ENCODE measurements around the gene PLOD1.

DNA sequence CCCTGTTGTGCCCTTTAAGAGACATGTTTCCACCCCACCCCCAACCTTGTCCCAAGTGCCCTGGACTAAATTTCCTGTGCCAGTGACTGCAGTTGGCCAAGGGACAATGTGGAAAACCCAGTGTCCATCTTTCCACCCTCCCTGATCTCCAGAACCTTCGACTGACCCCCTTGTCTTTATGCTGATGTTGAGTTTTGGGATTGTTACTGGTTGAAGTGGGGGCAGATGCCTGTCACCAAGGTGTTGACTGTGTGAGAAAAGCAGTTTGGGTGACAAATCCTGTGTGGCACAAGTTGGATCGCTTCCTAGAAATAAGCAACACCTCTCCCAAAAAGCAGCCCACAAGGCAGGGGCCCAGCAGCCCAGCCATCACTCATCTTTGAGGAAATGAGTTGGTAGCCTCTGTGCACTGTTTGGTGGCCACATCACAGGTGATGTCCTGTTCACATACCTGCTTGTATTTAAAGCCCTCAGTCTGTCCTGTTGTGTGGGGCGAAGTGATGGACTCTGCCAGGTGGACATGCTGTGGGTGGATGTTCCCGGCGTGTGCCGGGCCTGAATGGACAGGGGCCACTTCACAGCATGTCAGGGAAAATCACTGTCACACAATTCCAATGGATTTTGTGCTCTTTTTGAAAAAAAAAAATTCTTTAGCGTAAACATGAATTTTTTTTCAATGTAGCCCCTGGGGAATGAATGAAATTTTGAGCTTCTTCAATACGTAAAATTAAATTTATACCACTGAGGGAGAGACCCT, 78.2 kb downstream of the PLOD1 start:
- TF ChIP-seq, protein P1, sequence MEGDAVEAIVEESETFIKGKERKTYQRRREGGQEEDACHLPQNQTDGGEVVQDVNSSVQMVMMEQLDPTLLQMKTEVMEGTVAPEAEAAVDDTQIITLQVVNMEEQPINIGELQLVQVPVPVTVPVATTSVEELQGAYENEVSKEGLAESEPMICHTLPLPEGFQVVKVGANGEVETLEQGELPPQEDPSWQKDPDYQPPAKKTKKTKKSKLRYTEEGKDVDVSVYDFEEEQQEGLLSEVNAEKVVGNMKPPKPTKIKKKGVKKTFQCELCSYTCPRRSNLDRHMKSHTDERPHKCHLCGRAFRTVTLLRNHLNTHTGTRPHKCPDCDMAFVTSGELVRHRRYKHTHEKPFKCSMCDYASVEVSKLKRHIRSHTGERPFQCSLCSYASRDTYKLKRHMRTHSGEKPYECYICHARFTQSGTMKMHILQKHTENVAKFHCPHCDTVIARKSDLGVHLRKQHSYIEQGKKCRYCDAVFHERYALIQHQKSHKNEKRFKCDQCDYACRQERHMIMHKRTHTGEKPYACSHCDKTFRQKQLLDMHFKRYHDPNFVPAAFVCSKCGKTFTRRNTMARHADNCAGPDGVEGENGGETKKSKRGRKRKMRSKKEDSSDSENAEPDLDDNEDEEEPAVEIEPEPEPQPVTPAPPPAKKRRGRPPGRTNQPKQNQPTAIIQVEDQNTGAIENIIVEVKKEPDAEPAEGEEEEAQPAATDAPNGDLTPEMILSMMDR (IDR thresholded peaks at IDR 0.05; ENCODE audit: insufficient read depth, low read length, poor library complexity, severe bottlenecking) = no peak
- no peak for TF ChIP-seq EZH2phosphoT487 (conservative IDR thresholded peaks at IDR 0.05; ENCODE audit: low read length)
